ENCODE measurements around the gene NFX1.
"Not testable (repeated sequence)": the region's sequence is repeated elsewhere in the genome, so short reads cannot be mapped to it uniquely, and the experiment has no call there.

NFX1 gene

GRCh38 chr9:33310748-33311147, 20.4 kb downstream of the NFX1 start:
- H3K27me3 ChIP-seq (ENCODE audit: control insufficient read depth in 1 of 2, insufficient read depth in 1 of 2, low read length in 2 of 2), result no peaks in the 10 kb centered on the region
- H2BK12ac ChIP-seq (ENCODE audit: low read length in 2 of 2), result no peak overlapping the region
- no peak for DNase-seq
- H3K18ac ChIP-seq (ENCODE audit: low read depth in 1 of 2, low read length in 2 of 2), result no peak overlapping the region
- H3K27ac ChIP-seq (ENCODE audit: low read length, poor library complexity, severe bottlenecking), result no peak overlapping the region
- H4K8ac ChIP-seq (ENCODE audit: low read length), result no peak overlapping the region
- no peak overlapping the region for H2BK120ac ChIP-seq (ENCODE audit: low read depth, low read length)
- H2BK15ac ChIP-seq (ENCODE audit: low read depth, poor library complexity, severe bottlenecking), result no peak overlapping the region
- no peak overlapping the region for H3K9ac ChIP-seq (ENCODE audit: low read length)
- H4K91ac ChIP-seq (ENCODE audit: low read length), result no peak overlapping the region
- no peaks in the 10 kb centered on the region for H3K9me3 ChIP-seq (ENCODE audit: control insufficient read depth, low read length)
- no peak overlapping the region for H3K4ac ChIP-seq (ENCODE audit: low read depth in 1 of 2, low read length in 2 of 2)
- H2AK5ac ChIP-seq (ENCODE audit: low read length, severe bottlenecking), result no peak overlapping the region
- 100% methylated on average over 1 of the region's 2 CpGs for WGBS
- no peak overlapping the region for H3K4me3 ChIP-seq (ENCODE audit: insufficient read depth in 1 of 2, low read depth in 1 of 2, low read length in 2 of 2)
- H2AFZ ChIP-seq (ENCODE audit: low read depth, low read length), result no peak overlapping the region
- no peaks in the 10 kb centered on the region for H3K4me1 ChIP-seq (ENCODE audit: control insufficient read depth, insufficient read depth, low read depth, low read length)
- no peak overlapping the region for H3K4me2 ChIP-seq (ENCODE audit: low read length, poor library complexity, severe bottlenecking)
- peaks cover 22% of the 10 kb centered on the region for H3K79me1 ChIP-seq (replicated peaks; ENCODE audit: low read length, poor library complexity, severe bottlenecking)
- no peak overlapping the region for H2BK5ac ChIP-seq (ENCODE audit: low read depth, low read length, poor library complexity, severe bottlenecking)
- no peak overlapping the region for H3K14ac ChIP-seq (ENCODE audit: low read length in 2 of 2)
- H3K36me3 ChIP-seq (ENCODE audit: control insufficient read depth in 1 of 2, insufficient read depth in 2 of 2, low read depth in 1 of 2, low read length in 2 of 2), result peaks cover 32 to 99% of the 10 kb centered on the region in 2 experiments
- no peak overlapping the region for H3K23ac ChIP-seq (ENCODE audit: low read length in 2 of 2)

DNA sequence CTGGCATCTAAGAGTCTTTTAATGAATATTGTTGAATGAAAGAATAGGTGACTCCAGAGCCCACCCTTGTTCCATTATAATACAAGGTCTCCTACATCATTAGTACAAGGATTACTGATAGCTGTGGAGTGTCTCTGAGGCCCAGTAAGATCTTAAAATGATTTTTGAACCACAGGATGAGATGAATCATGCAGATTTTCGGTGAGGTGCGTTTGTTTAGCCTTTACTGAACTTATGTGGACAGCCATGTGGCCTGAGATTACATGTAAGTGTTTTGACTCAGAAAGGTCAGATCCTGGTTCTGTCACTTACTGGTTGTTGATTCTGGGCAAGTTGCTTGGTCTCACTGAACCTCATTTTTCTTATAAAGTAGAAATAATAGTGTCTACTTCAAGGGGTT, 21.6 kb downstream of the NFX1 start:
- H3K4me1 ChIP-seq (ENCODE audit: control insufficient read depth, insufficient read depth, low read depth, low read length), result no peaks in the 10 kb centered on the region
- H3K4me3 ChIP-seq (ENCODE audit: insufficient read depth in 1 of 2, low read depth in 1 of 2, low read length in 2 of 2), result no peak overlapping the region
- H4K8ac ChIP-seq (ENCODE audit: low read length), result no peak overlapping the region
- no peak overlapping the region for H2BK15ac ChIP-seq (ENCODE audit: low read depth, poor library complexity, severe bottlenecking)
- no peak overlapping the region for H3K23ac ChIP-seq (ENCODE audit: low read length in 2 of 2)
- peaks cover 32 to 99% of the 10 kb centered on the region in 2 experiments for H3K36me3 ChIP-seq (ENCODE audit: control insufficient read depth in 1 of 2, insufficient read depth in 2 of 2, low read depth in 1 of 2, low read length in 2 of 2)
- no peak overlapping the region for H3K4ac ChIP-seq (ENCODE audit: low read depth in 1 of 2, low read length in 2 of 2)
- H2BK120ac ChIP-seq (ENCODE audit: low read depth, low read length), result no peak overlapping the region
- no peaks in the 10 kb centered on the region for H3K9me3 ChIP-seq (ENCODE audit: control insufficient read depth, low read length)
- H2BK12ac ChIP-seq (ENCODE audit: low read length in 2 of 2), result no peak overlapping the region
- H3K9ac ChIP-seq (ENCODE audit: low read length), result no peak overlapping the region
- H3K27me3 ChIP-seq (ENCODE audit: control insufficient read depth in 1 of 2, insufficient read depth in 1 of 2, low read length in 2 of 2), result no peaks in the 10 kb centered on the region
- H2BK5ac ChIP-seq (ENCODE audit: low read depth, low read length, poor library complexity, severe bottlenecking), result no peak overlapping the region
- H2AFZ ChIP-seq (ENCODE audit: low read depth, low read length), result no peak overlapping the region
- H2AK5ac ChIP-seq (ENCODE audit: low read length, severe bottlenecking), result no peak overlapping the region
- no peak overlapping the region for H3K18ac ChIP-seq (ENCODE audit: low read depth in 1 of 2, low read length in 2 of 2)
- peaks cover 14% of the 10 kb centered on the region for H3K79me1 ChIP-seq (replicated peaks; ENCODE audit: low read length, poor library complexity, severe bottlenecking)
- H3K14ac ChIP-seq (ENCODE audit: low read length in 2 of 2), result no peak overlapping the region
- H3K27ac ChIP-seq (ENCODE audit: low read length, poor library complexity, severe bottlenecking), result no peak overlapping the region
- H4K91ac ChIP-seq (ENCODE audit: low read length), result no peak overlapping the region
- WGBS, result 64% methylated on average over 2 of the region's 2 CpGs
- H3K4me2 ChIP-seq (ENCODE audit: low read length, poor library complexity, severe bottlenecking), result no peak overlapping the region
- DNase-seq, result no peak

DNA sequence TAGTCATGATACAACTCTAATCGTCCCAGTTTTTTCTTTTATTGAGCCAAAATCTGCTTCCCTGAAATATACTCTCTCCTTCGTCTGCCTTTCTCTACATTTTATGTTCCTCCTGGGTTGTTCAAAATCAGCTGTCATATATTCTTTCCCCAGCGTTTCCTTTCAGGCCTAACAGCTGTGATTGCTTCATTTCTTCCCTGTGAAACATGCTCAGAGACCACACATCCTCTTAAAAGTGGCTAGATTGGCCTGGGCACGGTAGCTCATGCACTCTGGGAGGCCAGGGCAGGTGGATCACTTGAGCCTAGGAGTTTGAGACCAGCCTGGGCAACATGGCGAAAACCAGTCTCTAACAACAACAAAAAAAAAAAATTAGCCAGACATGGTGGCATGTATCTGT, 25.1 kb downstream of the NFX1 start:
- no peak overlapping the region for H3K9ac ChIP-seq (ENCODE audit: low read length)
- no peak for DNase-seq
- H3K4me1 ChIP-seq (ENCODE audit: control insufficient read depth, insufficient read depth, low read depth, low read length), result no peaks in the 10 kb centered on the region
- no peak overlapping the region for H3K27ac ChIP-seq (ENCODE audit: low read length, poor library complexity, severe bottlenecking)
- H3K79me1 ChIP-seq (replicated peaks; ENCODE audit: low read length, poor library complexity, severe bottlenecking), result peaks cover 8% of the 10 kb centered on the region
- H3K18ac ChIP-seq (ENCODE audit: low read depth in 1 of 2, low read length in 2 of 2), result no peak overlapping the region
- no peak overlapping the region for H3K4me2 ChIP-seq (ENCODE audit: low read length, poor library complexity, severe bottlenecking)
- H3K4ac ChIP-seq (ENCODE audit: low read depth in 1 of 2, low read length in 2 of 2), result no peak overlapping the region
- H3K4me3 ChIP-seq (ENCODE audit: insufficient read depth in 1 of 2, low read depth in 1 of 2, low read length in 2 of 2), result no peak overlapping the region
- 91% methylated on average over 3 of the region's 5 CpGs for WGBS
- no peak overlapping the region for H2BK15ac ChIP-seq (ENCODE audit: low read depth, poor library complexity, severe bottlenecking)
- H2BK12ac ChIP-seq (ENCODE audit: low read length in 2 of 2), result no peak overlapping the region
- H3K36me3 ChIP-seq (ENCODE audit: control insufficient read depth in 1 of 2, insufficient read depth in 2 of 2, low read depth in 1 of 2, low read length in 2 of 2), result peaks cover 24 to 90% of the 10 kb centered on the region in 2 experiments
- H2BK5ac ChIP-seq (ENCODE audit: low read depth, low read length, poor library complexity, severe bottlenecking), result no peak overlapping the region
- no peak overlapping the region for H4K91ac ChIP-seq (ENCODE audit: low read length)
- no peaks in the 10 kb centered on the region for H3K27me3 ChIP-seq (ENCODE audit: control insufficient read depth in 1 of 2, insufficient read depth in 1 of 2, low read length in 2 of 2)
- no peak overlapping the region for H2AK5ac ChIP-seq (ENCODE audit: low read length, severe bottlenecking)
- no peak overlapping the region for H4K8ac ChIP-seq (ENCODE audit: low read length)
- no peak overlapping the region for H3K23ac ChIP-seq (ENCODE audit: low read length in 2 of 2)
- no peaks in the 10 kb centered on the region for H3K9me3 ChIP-seq (ENCODE audit: control insufficient read depth, low read length)
- no peak overlapping the region for H2AFZ ChIP-seq (ENCODE audit: low read depth, low read length)
- no peak overlapping the region for H2BK120ac ChIP-seq (ENCODE audit: low read depth, low read length)
- no peak overlapping the region for H3K14ac ChIP-seq (ENCODE audit: low read length in 2 of 2)

DNA sequence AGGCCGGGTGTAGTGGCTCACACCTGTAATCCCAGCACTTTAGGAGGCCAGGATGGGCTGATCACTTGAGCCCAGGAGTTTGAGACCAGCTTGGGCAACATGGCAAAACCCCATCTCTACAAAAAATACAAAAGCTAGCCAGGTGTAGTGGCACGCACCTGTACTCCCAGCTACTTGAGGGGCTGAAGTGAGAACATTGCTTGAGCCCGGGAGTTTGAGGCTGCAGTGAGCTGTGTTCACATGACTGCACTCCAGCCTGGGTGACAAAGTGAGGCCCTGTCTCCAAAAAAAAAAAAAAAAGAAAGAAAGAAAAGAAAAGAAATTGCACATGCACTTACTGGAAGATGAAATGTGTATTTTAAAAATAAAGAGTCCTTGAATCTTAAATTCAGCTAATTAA, 26.8 kb downstream of the NFX1 start:
- not testable (repeated sequence) for H2BK12ac ChIP-seq (ENCODE audit: low read length in 2 of 2); H3K4me1 ChIP-seq (ENCODE audit: control insufficient read depth, insufficient read depth, low read depth, low read length); H3K9ac ChIP-seq (ENCODE audit: low read length); H2AK5ac ChIP-seq (ENCODE audit: low read length, severe bottlenecking); H2BK5ac ChIP-seq (ENCODE audit: low read depth, low read length, poor library complexity, severe bottlenecking); H3K4me3 ChIP-seq (ENCODE audit: insufficient read depth in 1 of 2, low read depth in 1 of 2, low read length in 2 of 2); H4K8ac ChIP-seq (ENCODE audit: low read length); H3K4me2 ChIP-seq (ENCODE audit: low read length, poor library complexity, severe bottlenecking); H2BK120ac ChIP-seq (ENCODE audit: low read depth, low read length); H3K27me3 ChIP-seq (ENCODE audit: control insufficient read depth in 1 of 2, insufficient read depth in 1 of 2, low read length in 2 of 2); H3K18ac ChIP-seq (ENCODE audit: low read depth in 1 of 2, low read length in 2 of 2); H2AFZ ChIP-seq (ENCODE audit: low read depth, low read length); DNase-seq; H3K23ac ChIP-seq (ENCODE audit: low read length in 2 of 2); H2BK15ac ChIP-seq (ENCODE audit: low read depth, poor library complexity, severe bottlenecking); H3K79me1 ChIP-seq (replicated peaks; ENCODE audit: low read length, poor library complexity, severe bottlenecking); H4K91ac ChIP-seq (ENCODE audit: low read length); H3K9me3 ChIP-seq (ENCODE audit: control insufficient read depth, low read length); H3K14ac ChIP-seq (ENCODE audit: low read length in 2 of 2); H3K4ac ChIP-seq (ENCODE audit: low read depth in 1 of 2, low read length in 2 of 2); H3K27ac ChIP-seq (ENCODE audit: low read length, poor library complexity, severe bottlenecking)
- WGBS, result 96% methylated on average over 3 of the region's 3 CpGs
- peaks cover 28 to 83% of the 10 kb centered on the region in 2 experiments for H3K36me3 ChIP-seq (ENCODE audit: control insufficient read depth in 1 of 2, insufficient read depth in 2 of 2, low read depth in 1 of 2, low read length in 2 of 2)
